K562 (cell line): ENCODE results near the gene CPA4. TPM values are rescaled to one million over a fixed set of nuclear protein-coding genes. Genes with fewer than 3 reads are reported as not detected.

Experiments used
- ARID4B ChIP-seq: sonication (generic); formaldehyde crosslinking; IDR thresholded peaks from 2 replicates; pipeline ENCODE4 v1.8.0; 2022; ENCODE audit warnings: mild to moderate bottlenecking, missing genetic modification reagents
- CUX1 ChIP-seq: fragments of 200-800 bp; sonication (Bioruptor generic); IDR thresholded peaks from 2 replicates; pipeline ENCODE4 v1.6.1; 2016; ENCODE audit warnings: missing genetic modification characterization, missing compliant biosample characterization
- HNRNPH1 ChIP-seq: fragments of 200-400 bp; formaldehyde crosslinking; optimal IDR thresholded peaks from 2 replicates; pipeline ENCODE3; 2017; ENCODE audit warnings: low read depth, mild to moderate bottlenecking, low read length, moderate library complexity
- IRF2 ChIP-seq: sonication (generic); formaldehyde crosslinking; IDR thresholded peaks from 2 replicates; pipeline ENCODE4 v1.8.1; 2022; ENCODE audit warnings: mild to moderate bottlenecking, missing genetic modification reagents
- KLF16 ChIP-seq: IDR thresholded peaks from 2 replicates; pipeline ENCODE4 v1.6.1; 2016; ENCODE audit warnings: antibody characterized with exemption
- MCM2 ChIP-seq: fragments of 450-650 bp; IDR thresholded peaks from 2 replicates; pipeline ENCODE4 v1.6.1; 2017; ENCODE audit warnings: low read depth, mild to moderate bottlenecking
- MXI1 ChIP-seq: IDR thresholded peaks from 2 replicates; pipeline ENCODE4 v1.6.1; 2011; ENCODE audit warnings: low read depth, mild to moderate bottlenecking, improper control_type of control experiment, low read length
- POLR2AphosphoS5 ChIP-seq: IDR thresholded peaks from 2 replicates; pipeline ENCODE4 v1.6.1; 2011; ENCODE audit warnings: mild to moderate bottlenecking, low read depth, low read length, moderate library complexity; ENCODE audit not compliant: control insufficient read depth, insufficient read depth
- SOX6 ChIP-seq: fragments of 450-650 bp; IDR thresholded peaks from 2 replicates; pipeline ENCODE4 v1.6.1; 2014; ENCODE audit warnings: mild to moderate bottlenecking
- TCF15 ChIP-seq: fragments of 250-450 bp; sonication (Bioruptor Pico); IDR thresholded peaks from 2 replicates; pipeline ENCODE4 v1.8.0; 2022; ENCODE audit warnings: moderate library complexity, mild to moderate bottlenecking, inconsistent platforms
- ZBTB1 ChIP-seq: sonication (generic); formaldehyde crosslinking; IDR thresholded peaks from 2 replicates; pipeline ENCODE4 v1.8.1; 2023; ENCODE audit warnings: missing genetic modification reagents, low read depth, mild to moderate bottlenecking, borderline replicate concordance
- ZBTB5 ChIP-seq: fragments of 450-650 bp; IDR thresholded peaks from 2 replicates; pipeline ENCODE4 v1.6.1; 2017; ENCODE audit warnings: antibody characterized with exemption
- ZNF184 ChIP-seq: sonication (generic); formaldehyde crosslinking; IDR thresholded peaks from 2 replicates; pipeline ENCODE4 v1.5.0; 2020; ENCODE audit warnings: missing genetic modification reagents
- ZNF384 ChIP-seq: IDR thresholded peaks from 2 replicates; pipeline ENCODE4 v1.6.1; 2012; ENCODE audit warnings: low read depth, low read length, improper control_type of control experiment
- ZNF75A ChIP-seq: fragments of 450-650 bp; formaldehyde crosslinking; IDR thresholded peaks from 2 replicates; pipeline ENCODE4 v1.4.0; 2020; ENCODE audit warnings: mild to moderate bottlenecking
- ZNF79 ChIP-seq: fragments of 250-450 bp; sonication (Bioruptor Pico); IDR thresholded peaks from 2 replicates; pipeline ENCODE4 v1.4.0; 2020; ENCODE audit warnings: low read depth, mild to moderate bottlenecking, moderate library complexity
- polyA plus RNA-seq, 8 experiments: library from polyadenylated mRNA; depleted of rRNA in 4 of 8; stranded (reverse) in 5 of 8; unstranded in 3 of 8; fragments of >200 nt; fragmentation: Nextera tagmentation in 2 of 8; fragmentation: Illumina TruSeq in 1 of 8; extraction: Ambion mirVana in 2 of 8; extraction: Trizol in 1 of 8; gene quantifications; 2 replicates each; pipeline versions ENCODE4 v1.2.1 to v1.2.3, GENCODE V29; 2011 to 2014; ENCODE audit warnings: inconsistent platforms in 1 of 8, missing spikeins in 1 of 8
- total RNA-seq, 7 experiments: library from RNA; depleted of rRNA in 6 of 7; stranded (reverse); fragments of >200 nt in 6 of 7; fragmentation: Illumina TruSeq in 2 of 7; extraction: Trizol in 2 of 7; gene quantifications; 2 replicates each; pipeline versions ENCODE4 v1.2.1 to v1.2.3, GENCODE V29; 2011 to 2021; ENCODE audit warnings: low replicate concordance in 1 of 7

CPA4 gene
- total and polyA plus RNA-seq, 9 of the 15 experiments (the other 6 are each of a cell fraction or from before 2014, with no cell fraction given): not detected

- no peak for TF ChIP-seq ZBTB5
- TF ChIP-seq KLF16: peak; percentile 48; the same call in 1 of the 2 replicates
- peak; percentile 61; the same call in 1 of the 2 replicates for TF ChIP-seq ZNF384
- no peak for TF ChIP-seq ZBTB1
- no peak for TF ChIP-seq TCF15
- TF ChIP-seq CUX1 (CRISPR knock-in tag): no peak
- no peak for TF ChIP-seq ZNF79 (CRISPR knock-in tag)
- TF ChIP-seq SOX6: no peak
- TF ChIP-seq ZNF75A (CRISPR knock-in tag): no peak
- TF ChIP-seq ARID4B (CRISPR knock-in tag): no peak
- TF ChIP-seq IRF2: no peak
- TF ChIP-seq MXI1: no peak
- TF ChIP-seq ZNF184: no peak
- no peak for TF ChIP-seq HNRNPH1
- no peak for TF ChIP-seq MCM2
- TF ChIP-seq POLR2AphosphoS5: no peak
These were observed 19.7 kb upstream of the CPA4 start (continued) for GRCh38 chr7:130273081-130273932.
